ENCODE results near the gene FBN2.

Gene FBN2

DNA sequence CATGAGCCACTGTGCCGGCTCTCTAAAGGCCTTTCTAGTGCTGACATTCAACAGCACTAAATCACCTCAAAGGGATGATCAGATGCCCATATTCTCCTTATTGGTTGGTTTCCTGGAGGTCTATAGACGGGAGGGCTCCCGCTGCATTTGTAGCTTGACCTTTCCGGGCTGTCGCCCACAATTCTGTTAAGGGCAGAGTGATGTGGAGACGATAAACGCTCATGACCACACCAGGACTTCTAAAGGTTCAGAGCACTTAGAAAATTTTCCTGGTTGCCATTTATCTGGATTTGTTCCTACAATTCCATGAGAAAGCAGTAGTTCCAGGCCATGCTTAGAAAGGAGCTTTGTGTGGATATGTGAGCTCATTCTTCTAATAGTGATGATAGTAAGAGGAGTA lies 284.2 kb downstream of the FBN2 start:
- Histone ChIP-seq H3K27me3 (ENCODE audit: control insufficient read depth in 2 of 2, insufficient read depth in 2 of 2, low read length in 2 of 2) (no peaks in the 10 kb centered on the region), H3K36me3 (ENCODE audit: control insufficient read depth in 2 of 2, insufficient read depth in 2 of 2, low read length in 2 of 2) (no peaks in the 10 kb centered on the region), H3K27ac (ENCODE audit: low read depth in 2 of 2, low read length in 2 of 2) (no peak overlapping the region), H3K9me3 (ENCODE audit: control insufficient read depth in 2 of 2, low read length in 2 of 2) (no peaks in the 10 kb centered on the region), H3K9ac (ENCODE audit: low read depth in 1 of 2, low read length in 2 of 2) (no peak overlapping the region), H3K4me3 (ENCODE audit: low read length in 2 of 2) (no peak overlapping the region), H3K4me1 (ENCODE audit: control insufficient read depth in 2 of 2, insufficient read depth in 2 of 2, low read length in 2 of 2) (no peaks in the 10 kb centered on the region)

DNA sequence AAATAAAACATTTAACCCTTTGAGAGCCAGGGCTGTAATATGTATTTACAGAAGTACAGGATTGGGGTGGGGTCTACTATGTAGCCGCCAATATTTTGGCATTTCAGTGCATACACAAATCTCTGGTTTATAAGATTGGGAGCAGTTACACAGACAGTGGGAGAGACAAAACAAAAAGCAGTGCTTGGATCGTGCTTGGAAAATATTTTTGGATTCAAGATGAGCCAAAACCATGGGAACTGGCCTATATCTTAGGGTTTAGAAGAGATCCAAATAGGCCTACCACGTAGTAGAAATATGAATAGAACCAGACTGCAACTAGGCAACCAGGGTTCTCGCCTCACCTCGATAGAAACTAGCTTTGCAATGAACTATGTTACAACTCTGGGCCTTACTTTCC lies 284.9 kb downstream of the FBN2 start:
- H3K27me3 ChIP-seq (ENCODE audit: control insufficient read depth in 2 of 2, insufficient read depth in 2 of 2, low read length in 2 of 2): no peaks in the 10 kb centered on the region
- H3K9ac ChIP-seq (ENCODE audit: low read depth in 1 of 2, low read length in 2 of 2): no peak overlapping the region
- H3K36me3 ChIP-seq (ENCODE audit: control insufficient read depth in 2 of 2, insufficient read depth in 2 of 2, low read length in 2 of 2): no peaks in the 10 kb centered on the region
- H3K27ac ChIP-seq (ENCODE audit: low read depth in 2 of 2, low read length in 2 of 2): no peak overlapping the region
- H3K4me1 ChIP-seq (ENCODE audit: control insufficient read depth in 2 of 2, insufficient read depth in 2 of 2, low read length in 2 of 2): no peaks in the 10 kb centered on the region
- no peak overlapping the region for H3K4me3 ChIP-seq (ENCODE audit: low read length in 2 of 2)
- no peaks in the 10 kb centered on the region for H3K9me3 ChIP-seq (ENCODE audit: control insufficient read depth in 2 of 2, low read length in 2 of 2)

DNA sequence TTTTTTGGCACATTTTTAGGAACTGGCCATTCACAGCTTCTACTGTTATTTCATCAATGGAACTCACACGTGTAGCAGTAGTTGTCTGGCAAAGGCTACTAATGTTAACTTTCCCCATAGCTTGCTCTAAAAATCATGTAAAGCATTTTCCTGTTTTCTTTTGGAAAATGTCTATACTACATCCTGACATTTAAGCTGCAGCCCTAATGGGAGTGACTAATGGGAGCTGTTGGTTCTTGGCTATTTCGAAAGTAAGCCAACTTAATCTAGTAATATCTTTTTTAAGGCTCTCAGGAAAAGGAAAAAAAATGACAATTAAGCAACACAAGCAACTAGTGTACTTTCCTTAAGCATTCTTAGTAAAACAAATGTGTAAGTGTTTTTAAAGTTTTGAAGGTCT lies 285.3 kb downstream of the FBN2 start:
- Histone ChIP-seq H3K27ac (ENCODE audit: low read depth in 2 of 2, low read length in 2 of 2) (no peak overlapping the region), H3K36me3 (ENCODE audit: control insufficient read depth in 2 of 2, insufficient read depth in 2 of 2, low read length in 2 of 2) (no peaks in the 10 kb centered on the region), H3K9ac (ENCODE audit: low read depth in 1 of 2, low read length in 2 of 2) (no peak overlapping the region), H3K4me1 (ENCODE audit: control insufficient read depth in 2 of 2, insufficient read depth in 2 of 2, low read length in 2 of 2) (no peaks in the 10 kb centered on the region), H3K27me3 (ENCODE audit: control insufficient read depth in 2 of 2, insufficient read depth in 2 of 2, low read length in 2 of 2) (no peaks in the 10 kb centered on the region), H3K4me3 (ENCODE audit: low read length in 2 of 2) (no peak overlapping the region), H3K9me3 (ENCODE audit: control insufficient read depth in 2 of 2, low read length in 2 of 2) (no peaks in the 10 kb centered on the region)

DNA sequence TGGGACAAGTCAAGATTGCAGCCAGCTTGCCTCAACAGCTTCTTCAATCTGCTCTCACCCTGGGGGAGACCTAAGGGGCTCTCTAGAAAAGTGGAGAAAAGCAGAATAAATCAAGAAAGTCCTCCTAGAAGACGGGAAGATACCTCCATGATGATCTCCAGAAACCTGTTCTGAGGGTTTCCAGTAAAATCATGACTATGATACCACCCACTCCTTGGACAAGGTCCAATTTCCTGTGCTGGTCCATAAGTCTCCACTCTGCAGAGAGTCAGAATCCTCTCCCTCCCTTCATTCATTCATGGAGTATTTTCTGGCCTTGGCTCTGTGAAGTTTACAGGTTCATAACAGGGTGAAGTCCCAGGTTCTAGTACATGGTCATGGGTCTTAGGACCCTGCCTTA lies 285.8 kb downstream of the FBN2 start:
- no peak overlapping the region for H3K4me3 ChIP-seq (ENCODE audit: low read length in 2 of 2)
- H3K27me3 ChIP-seq (ENCODE audit: control insufficient read depth in 2 of 2, insufficient read depth in 2 of 2, low read length in 2 of 2): no peaks in the 10 kb centered on the region
- no peaks in the 10 kb centered on the region for H3K9me3 ChIP-seq (ENCODE audit: control insufficient read depth in 2 of 2, low read length in 2 of 2)
- H3K27ac ChIP-seq (ENCODE audit: low read depth in 2 of 2, low read length in 2 of 2): no peak overlapping the region
- H3K36me3 ChIP-seq (ENCODE audit: control insufficient read depth in 2 of 2, insufficient read depth in 2 of 2, low read length in 2 of 2): no peaks in the 10 kb centered on the region
- no peaks in the 10 kb centered on the region for H3K4me1 ChIP-seq (ENCODE audit: control insufficient read depth in 2 of 2, insufficient read depth in 2 of 2, low read length in 2 of 2)
- H3K9ac ChIP-seq (ENCODE audit: low read depth in 1 of 2, low read length in 2 of 2): no peak overlapping the region

DNA sequence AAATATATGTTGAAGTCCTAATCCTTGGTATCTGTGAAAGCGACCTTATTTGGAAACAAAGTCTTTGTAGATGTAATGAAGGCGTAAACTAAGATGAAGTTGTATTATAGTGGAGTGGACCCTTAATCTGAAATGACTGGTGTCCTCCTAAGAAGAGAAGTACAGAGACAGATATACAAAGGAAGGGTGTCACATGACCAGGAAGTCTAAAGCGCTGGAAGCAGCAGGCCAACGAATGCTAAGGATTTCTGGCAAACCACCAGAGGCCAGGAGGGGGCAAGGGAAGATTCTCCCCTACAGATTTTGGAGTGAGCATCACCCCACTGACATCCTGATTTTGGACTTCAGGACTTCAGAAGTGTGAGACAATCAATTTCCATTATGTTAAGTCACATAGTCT lies 292.1 kb downstream of the FBN2 start:
- H3K4me3 ChIP-seq (ENCODE audit: low read length in 2 of 2): no peak overlapping the region

DNA sequence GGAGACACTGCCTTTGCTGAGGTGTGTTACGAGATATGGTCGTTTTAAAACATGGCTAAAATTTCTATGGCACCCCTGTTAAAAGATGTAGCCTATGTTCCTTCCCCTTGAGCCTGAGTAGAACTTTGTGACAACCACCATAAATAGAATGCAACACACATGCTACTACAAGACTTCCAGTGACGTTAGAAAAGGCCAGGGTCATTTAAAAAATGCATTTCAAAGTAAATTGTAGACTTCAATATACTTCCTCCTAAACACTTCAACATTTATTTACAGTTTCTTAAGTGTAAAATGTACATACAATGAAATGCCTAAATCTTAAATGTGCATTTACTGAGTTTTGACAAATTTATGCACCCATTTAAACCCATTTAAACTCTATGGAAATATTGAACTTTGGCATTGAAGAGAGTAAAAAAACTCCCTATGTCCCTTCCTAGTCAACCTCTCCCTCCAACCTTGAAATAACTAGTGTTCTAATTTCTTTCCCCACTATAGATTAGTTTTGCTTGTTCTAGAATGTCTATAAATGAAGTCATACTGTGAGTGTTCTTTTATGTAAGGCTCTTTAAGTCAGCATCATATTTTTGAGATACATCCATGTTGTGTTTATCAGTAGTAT lies 294.0 kb downstream of the FBN2 start:
- H3K27me3 ChIP-seq (ENCODE audit: control insufficient read depth in 2 of 2, insufficient read depth in 2 of 2, low read length in 2 of 2): no peaks in the 10 kb centered on the region
- no peak overlapping the region for H3K27ac ChIP-seq (ENCODE audit: low read depth in 2 of 2, low read length in 2 of 2)
- no peaks in the 10 kb centered on the region for H3K36me3 ChIP-seq (ENCODE audit: control insufficient read depth in 2 of 2, insufficient read depth in 2 of 2, low read length in 2 of 2)
- no peak overlapping the region for H3K9ac ChIP-seq (ENCODE audit: low read depth in 1 of 2, low read length in 2 of 2)
- no peaks in the 10 kb centered on the region for H3K9me3 ChIP-seq (ENCODE audit: control insufficient read depth in 2 of 2, low read length in 2 of 2)
- H3K4me3 ChIP-seq (ENCODE audit: low read length in 2 of 2): no peak overlapping the region
- H3K4me1 ChIP-seq (ENCODE audit: control insufficient read depth in 2 of 2, insufficient read depth in 2 of 2, low read length in 2 of 2): no peaks in the 10 kb centered on the region

More for the DNA sequence above, 292.1 kb downstream of the FBN2 start:
- no peaks in the 10 kb centered on the region for H3K4me1 ChIP-seq (ENCODE audit: control insufficient read depth in 2 of 2, insufficient read depth in 2 of 2, low read length in 2 of 2)
- H3K9ac ChIP-seq (ENCODE audit: low read depth in 1 of 2, low read length in 2 of 2): no peak overlapping the region
- H3K9me3 ChIP-seq (ENCODE audit: control insufficient read depth in 2 of 2, low read length in 2 of 2): no peaks in the 10 kb centered on the region
- H3K27me3 ChIP-seq (ENCODE audit: control insufficient read depth in 2 of 2, insufficient read depth in 2 of 2, low read length in 2 of 2): no peaks in the 10 kb centered on the region
- H3K36me3 ChIP-seq (ENCODE audit: control insufficient read depth in 2 of 2, insufficient read depth in 2 of 2, low read length in 2 of 2): no peaks in the 10 kb centered on the region
- no peak overlapping the region for H3K27ac ChIP-seq (ENCODE audit: low read depth in 2 of 2, low read length in 2 of 2)

DNA sequence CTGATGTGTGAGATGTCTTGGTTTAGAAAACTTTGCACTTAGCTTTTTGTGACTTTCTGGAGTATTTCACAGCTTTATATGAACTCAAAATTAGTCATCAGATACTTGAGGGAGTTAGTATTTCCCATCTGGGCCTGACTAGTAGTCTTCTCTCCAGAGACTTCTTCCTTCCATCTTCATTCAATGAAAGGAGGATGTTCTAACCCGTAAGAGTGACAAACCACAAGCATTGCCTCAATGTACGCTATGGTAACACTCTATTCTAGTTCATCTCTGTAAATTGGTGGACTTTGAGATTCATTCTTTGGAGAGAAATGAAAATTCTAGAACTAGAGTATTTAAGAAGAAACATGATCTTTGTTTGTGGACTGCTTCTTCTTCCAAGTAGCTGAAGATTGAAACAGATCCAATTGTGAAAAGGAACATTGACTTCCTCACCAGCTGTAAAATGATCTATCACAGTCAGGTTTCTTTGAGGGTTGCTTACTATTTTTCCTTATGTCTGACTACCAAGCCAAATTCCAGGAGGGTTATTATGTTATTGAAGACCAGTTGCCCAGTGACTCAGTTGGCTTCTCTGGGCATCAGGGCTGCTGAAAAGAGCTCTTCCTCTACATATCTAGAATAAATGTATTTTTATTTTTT lies 296.9 kb downstream of the FBN2 start:
- H3K27ac ChIP-seq (ENCODE audit: low read depth in 2 of 2, low read length in 2 of 2): no peak overlapping the region
- no peaks in the 10 kb centered on the region for H3K9me3 ChIP-seq (ENCODE audit: control insufficient read depth in 2 of 2, low read length in 2 of 2)
- H3K4me1 ChIP-seq (ENCODE audit: control insufficient read depth in 2 of 2, insufficient read depth in 2 of 2, low read length in 2 of 2): no peaks in the 10 kb centered on the region
- no peaks in the 10 kb centered on the region for H3K27me3 ChIP-seq (ENCODE audit: control insufficient read depth in 2 of 2, insufficient read depth in 2 of 2, low read length in 2 of 2)
- no peaks in the 10 kb centered on the region for H3K36me3 ChIP-seq (ENCODE audit: control insufficient read depth in 2 of 2, insufficient read depth in 2 of 2, low read length in 2 of 2)
- H3K9ac ChIP-seq (ENCODE audit: low read depth in 1 of 2, low read length in 2 of 2): no peak overlapping the region
- no peak overlapping the region for H3K4me3 ChIP-seq (ENCODE audit: low read length in 2 of 2)

DNA sequence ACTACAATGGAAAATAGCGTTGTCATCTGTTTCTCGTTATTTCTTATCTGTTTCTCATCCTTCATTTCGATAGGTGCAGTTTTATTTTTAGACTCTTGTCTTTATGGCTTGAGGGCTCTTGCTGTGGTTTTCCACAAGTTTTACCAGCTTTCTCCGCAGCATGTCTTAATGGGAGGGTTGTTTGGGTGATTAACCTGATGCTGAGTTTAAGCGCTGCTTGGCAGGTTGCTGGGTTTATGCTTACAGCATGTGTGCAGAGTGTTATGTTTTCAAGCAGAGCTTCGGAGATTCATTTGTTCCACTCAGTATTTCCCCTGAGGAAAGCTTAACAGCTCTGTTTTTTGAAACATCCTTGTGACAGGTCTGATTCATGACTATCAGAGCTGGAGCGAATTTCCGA lies 300.5 kb downstream of the FBN2 start:
- Histone ChIP-seq H3K9me3 (ENCODE audit: control insufficient read depth in 2 of 2, low read length in 2 of 2) (no peaks in the 10 kb centered on the region), H3K27me3 (ENCODE audit: control insufficient read depth in 2 of 2, insufficient read depth in 2 of 2, low read length in 2 of 2) (no peaks in the 10 kb centered on the region), H3K4me1 (ENCODE audit: control insufficient read depth in 2 of 2, insufficient read depth in 2 of 2, low read length in 2 of 2) (no peaks in the 10 kb centered on the region), H3K36me3 (ENCODE audit: control insufficient read depth in 2 of 2, insufficient read depth in 2 of 2, low read length in 2 of 2) (no peaks in the 10 kb centered on the region), H3K27ac (ENCODE audit: low read depth in 2 of 2, low read length in 2 of 2) (no peak overlapping the region), H3K9ac (ENCODE audit: low read depth in 1 of 2, low read length in 2 of 2) (no peak overlapping the region), H3K4me3 (ENCODE audit: low read length in 2 of 2) (no peak overlapping the region)

DNA sequence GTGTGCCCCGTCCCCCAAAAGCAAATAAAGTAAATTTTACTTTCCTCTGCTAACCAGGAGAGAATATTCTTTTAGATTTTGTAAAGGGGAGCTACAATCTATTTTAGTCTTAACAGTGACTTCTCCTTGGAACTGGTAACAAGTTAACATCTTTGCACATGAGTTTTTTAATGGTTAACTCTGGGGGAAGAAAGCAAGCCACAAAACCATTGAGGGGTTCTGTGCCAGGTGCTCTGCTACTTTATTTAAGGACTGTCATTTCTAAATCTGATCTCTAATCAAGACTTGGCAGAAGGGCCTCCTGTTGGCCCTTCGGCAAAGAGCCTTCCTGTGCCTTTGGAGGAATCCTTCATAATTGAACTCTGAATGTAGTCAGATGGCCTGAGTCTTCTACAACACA lies 301.0 kb downstream of the FBN2 start:
- H3K36me3 ChIP-seq (ENCODE audit: control insufficient read depth in 2 of 2, insufficient read depth in 2 of 2, low read length in 2 of 2): no peaks in the 10 kb centered on the region
- no peaks in the 10 kb centered on the region for H3K27me3 ChIP-seq (ENCODE audit: control insufficient read depth in 2 of 2, insufficient read depth in 2 of 2, low read length in 2 of 2)

DNA sequence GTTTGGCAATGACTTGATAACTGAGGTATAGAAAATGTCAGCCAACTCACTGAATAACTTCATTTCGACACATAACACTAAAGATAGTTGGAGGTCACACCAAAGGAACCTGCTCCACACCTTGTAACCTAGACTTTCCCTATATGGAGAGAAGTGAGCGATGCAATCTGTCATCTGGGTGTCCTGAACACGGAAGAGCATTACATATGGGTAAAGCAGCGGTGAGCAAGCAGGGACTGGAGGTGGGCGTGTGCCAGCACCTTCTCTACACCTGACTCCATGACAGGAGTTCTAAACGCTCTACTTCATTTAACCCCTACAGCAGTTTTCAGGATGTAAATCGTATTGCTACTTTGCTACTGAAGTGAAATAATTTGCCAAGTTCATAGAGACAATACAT lies 301.7 kb downstream of the FBN2 start:
- Histone ChIP-seq H3K9ac (ENCODE audit: low read depth in 1 of 2, low read length in 2 of 2) (no peak overlapping the region), H3K4me1 (ENCODE audit: control insufficient read depth in 2 of 2, insufficient read depth in 2 of 2, low read length in 2 of 2) (no peaks in the 10 kb centered on the region), H3K9me3 (ENCODE audit: control insufficient read depth in 2 of 2, low read length in 2 of 2) (no peaks in the 10 kb centered on the region), H3K4me3 (ENCODE audit: low read length in 2 of 2) (no peak overlapping the region), H3K27me3 (ENCODE audit: control insufficient read depth in 2 of 2, insufficient read depth in 2 of 2, low read length in 2 of 2) (no peaks in the 10 kb centered on the region), H3K36me3 (ENCODE audit: control insufficient read depth in 2 of 2, insufficient read depth in 2 of 2, low read length in 2 of 2) (no peaks in the 10 kb centered on the region), H3K27ac (ENCODE audit: low read depth in 2 of 2, low read length in 2 of 2) (no peak overlapping the region)

More for the DNA sequence above, 301.0 kb downstream of the FBN2 start:
- Histone ChIP-seq H3K27ac (ENCODE audit: low read depth in 2 of 2, low read length in 2 of 2) (no peak overlapping the region), H3K9me3 (ENCODE audit: control insufficient read depth in 2 of 2, low read length in 2 of 2) (no peaks in the 10 kb centered on the region), H3K4me1 (ENCODE audit: control insufficient read depth in 2 of 2, insufficient read depth in 2 of 2, low read length in 2 of 2) (no peaks in the 10 kb centered on the region), H3K4me3 (ENCODE audit: low read length in 2 of 2) (no peak overlapping the region), H3K9ac (ENCODE audit: low read depth in 1 of 2, low read length in 2 of 2) (no peak overlapping the region)

All from mucosa of rectum (tissue), 2 donors.